ENCODE results near the gene KAZN.

Gene KAZN

GRCh38 chr1:15060104-15060503, 461.6 kb downstream of the KAZN start:
- no peak overlapping the region for H3K4me3 ChIP-seq (ENCODE audit: low read depth, low read length)
- TF ChIP-seq CTCF (IDR thresholded peaks at IDR 0.05; ENCODE audit: low read depth, low read length): no peak

- peak; percentile 59 for TF ChIP-seq CTCF (IDR thresholded peaks at IDR 0.05; ENCODE audit: low read depth, low read length)
- no peak overlapping the region for H3K4me3 ChIP-seq (ENCODE audit: low read depth, low read length)
These were observed 464.1 kb downstream of the KAZN start for GRCh38 chr1:15062479-15063099.

- no peak for TF ChIP-seq CTCF (IDR thresholded peaks at IDR 0.05; ENCODE audit: low read depth, low read length)
These were observed 464.9 kb downstream of the KAZN start for GRCh38 chr1:15063346-15063745.

GRCh38 chr1:15063783-15064182, 465.3 kb downstream of the KAZN start:
- no peak overlapping the region for H3K4me3 ChIP-seq (ENCODE audit: low read depth, low read length)
- no peak for TF ChIP-seq CTCF (IDR thresholded peaks at IDR 0.05; ENCODE audit: low read depth, low read length)

More at GRCh38 chr1:15063346-15063745, 464.9 kb downstream of the KAZN start:
- H3K4me3 ChIP-seq (ENCODE audit: low read depth, low read length): no peak overlapping the region

- TF ChIP-seq CTCF (IDR thresholded peaks at IDR 0.05; ENCODE audit: low read depth, low read length): no peak
- no peak overlapping the region for H3K4me3 ChIP-seq (ENCODE audit: low read depth, low read length)
These were observed 465.9 kb downstream of the KAZN start for GRCh38 chr1:15064217-15064929.

- H3K4me3 ChIP-seq (ENCODE audit: low read depth, low read length): no peak overlapping the region
- no peak for TF ChIP-seq CTCF (IDR thresholded peaks at IDR 0.05; ENCODE audit: low read depth, low read length)
These were observed 466.8 kb downstream of the KAZN start for GRCh38 chr1:15065291-15065690.

GRCh38 chr1:15065736-15066135, 467.3 kb downstream of the KAZN start:
- no peak overlapping the region for H3K4me3 ChIP-seq (ENCODE audit: low read depth, low read length)
- TF ChIP-seq CTCF (IDR thresholded peaks at IDR 0.05; ENCODE audit: low read depth, low read length): no peak
